CD14-positive monocyte (primary cell): Measurements from ENCODE around the gene NPAS3. TPM values are rescaled to one million over a fixed set of nuclear protein-coding genes. Genes with fewer than 3 reads are reported as not detected.

Experiments used
- DNase-seq, 3 donors: peaks; one replicate each; pipeline ENCODE4 v3.0.0-alpha.2; 2011 to 2022
- H2AFZ ChIP-seq: 2 replicates; pipeline ENCODE4 v1.6.0; 2012; ENCODE audit warnings: mild to moderate bottlenecking, low read depth, low read length, inconsistent platforms; ENCODE audit not compliant: insufficient read depth, poor library complexity, severe bottlenecking
- H3K27ac ChIP-seq, 2 donors: 1 replicate in 1 of 2; 2 replicates in 1 of 2; pipeline ENCODE4 v1.5.1; 2012 to 2013; ENCODE audit warnings: low read length in 2 of 2, control low read depth in 1 of 2, inconsistent platforms in 1 of 2, low read depth in 1 of 2, mild to moderate bottlenecking in 1 of 2
- H3K27me3 ChIP-seq, 2 donors: one replicate each; pipeline versions ENCODE4 v1.6.0 to v1.6.1; 2011 to 2013; ENCODE audit warnings: low read length in 2 of 2; ENCODE audit not compliant: control insufficient read depth in 2 of 2, insufficient read depth in 2 of 2
- H3K36me3 ChIP-seq, 2 donors: replicated peaks in 1 of 2; 1 replicate in 1 of 2; 2 replicates in 1 of 2; pipeline versions ENCODE4 v1.5.1 to v1.6.1; 2012 to 2013; ENCODE audit warnings: low read length in 2 of 2, control low read depth in 1 of 2, inconsistent platforms in 1 of 2, mild to moderate bottlenecking in 1 of 2; ENCODE audit not compliant: insufficient read depth in 2 of 2, control insufficient read depth in 1 of 2
- H3K4me1 ChIP-seq, 2 donors: 1 replicate in 1 of 2; 2 replicates in 1 of 2; pipeline versions ENCODE4 v1.5.1 to v1.6.1; 2012 to 2013; ENCODE audit warnings: low read length in 2 of 2, control low read depth in 1 of 2, inconsistent platforms in 1 of 2, mild to moderate bottlenecking in 1 of 2, moderate library complexity in 1 of 2; ENCODE audit not compliant: insufficient read depth in 2 of 2, control insufficient read depth in 1 of 2
- H3K4me2 ChIP-seq: replicated peaks from 2 replicates; pipeline ENCODE3; 2012; ENCODE audit warnings: low read length, moderate library complexity, mild to moderate bottlenecking; ENCODE audit not compliant: poor library complexity, severe bottlenecking; ENCODE audit errors: extremely low read depth
- H3K4me3 ChIP-seq, 3 experiments: fragments of 200-600 bp in 1 of 3; sonication (generic) in 1 of 3; replicated peaks in 1 of 3; 1 replicate in 2 of 3; 2 replicates in 1 of 3; pipeline ENCODE4 v1.5.1; 2011 to 2013; ENCODE audit warnings: low read length in 3 of 3, mild to moderate bottlenecking in 3 of 3, control low read depth in 2 of 3, low read depth in 2 of 3, inconsistent platforms in 1 of 3, moderate library complexity in 1 of 3
- H3K79me2 ChIP-seq: 2 replicates; pipeline ENCODE4 v1.6.0; 2012; ENCODE audit warnings: mild to moderate bottlenecking, control low read depth, inconsistent platforms, low read length, moderate library complexity; ENCODE audit not compliant: insufficient read depth
- H3K9ac ChIP-seq: 2 replicates; pipeline ENCODE4 v1.6.0; 2017; ENCODE audit warnings: low read length, mild to moderate bottlenecking; ENCODE audit not compliant: insufficient read depth, poor library complexity, severe bottlenecking
- H3K9me3 ChIP-seq, 2 donors: replicated peaks in 1 of 2; 1 replicate in 1 of 2; 2 replicates in 1 of 2; pipeline versions ENCODE4 v1.5.1 to v1.6.1; 2012 to 2013; ENCODE audit warnings: low read length in 2 of 2, control low read depth in 1 of 2; ENCODE audit not compliant: control insufficient read depth in 1 of 2, insufficient read depth in 1 of 2
- H4K20me1 ChIP-seq: 2 replicates; pipeline ENCODE4 v1.6.0; 2012; ENCODE audit warnings: mild to moderate bottlenecking, low read length, control low read depth, moderate library complexity; ENCODE audit not compliant: insufficient read depth
- H3K27ac Mint-ChIP-seq, 7 donors: one replicate each; pipeline ENCODE4 v1.8.0; 2020; ENCODE audit warnings: mild to moderate bottlenecking in 7 of 7, mixed read lengths in 7 of 7, moderate library complexity in 6 of 7, inconsistent platforms in 2 of 7
- H3K27me3 Mint-ChIP-seq, 3 donors: one replicate each; pipeline ENCODE4 v1.8.0; 2021 to 2022; ENCODE audit warnings: low read depth in 3 of 3, mild to moderate bottlenecking in 3 of 3, mixed read lengths in 3 of 3, moderate library complexity in 3 of 3, inconsistent platforms in 1 of 3
- H3K36me3 Mint-ChIP-seq, 2 donors: one replicate each; pipeline ENCODE4 v1.8.0; 2020; ENCODE audit warnings: mixed read lengths in 2 of 2, inconsistent platforms in 1 of 2, mild to moderate bottlenecking in 1 of 2
- H3K4me1 Mint-ChIP-seq: one replicate; pipeline ENCODE4 v1.8.0; 2020; ENCODE audit warnings: mild to moderate bottlenecking, mixed read lengths
- H3K4me3 Mint-ChIP-seq, 2 donors: one replicate each; pipeline ENCODE4 v1.8.0; 2020; ENCODE audit warnings: mild to moderate bottlenecking in 2 of 2, mixed read lengths in 2 of 2, moderate library complexity in 1 of 2
- H3K9me3 Mint-ChIP-seq, 7 donors: one replicate each; pipeline ENCODE4 v1.8.0; 2020 to 2022; ENCODE audit warnings: mixed read lengths in 7 of 7, mild to moderate bottlenecking in 6 of 7, moderate library complexity in 6 of 7, inconsistent platforms in 2 of 7
- CTCF ChIP-seq: fragments of 200-600 bp; IDR thresholded peaks from one replicate; pipeline ENCODE4 v1.8.0; 2022; ENCODE audit warnings: antibody characterized with exemption, mild to moderate bottlenecking
- WGBS: methylation state at CpG from one replicate; pipeline ENCODE4 v1.1.5; 2013; ENCODE audit warnings: missing lambda C conversion rate; ENCODE audit not compliant: insufficient coverage; 5-methylcytosine and 5-hydroxymethylcytosine counted together
- intact Hi-C, 2 donors: fragments of 100-400 bp; cut with micrococcal nuclease; formaldehyde crosslinking; loops; one replicate each; pipeline versions ENCODE4 v1.15.0 to v1.15.1; 2023
- polyA plus RNA-seq, 3 donors: library from polyadenylated mRNA; depleted of rRNA in 1 of 3; unstranded in 2 of 3; stranded (reverse) in 1 of 3; fragments of 300-500 nt in 2 of 3; fragments of >200 nt in 1 of 3; fragmentation: Illumina TruSeq in 2 of 3; gene quantifications; 1 replicate in 2 of 3; 2 replicates in 1 of 3; pipeline ENCODE4 v1.2.3, GENCODE V29; 2012 to 2021

Gene NPAS3
- polyA plus RNA-seq, 3 donors: not detected

GRCh38 chr14:33393895-33394368 is 455.3 kb downstream of the NPAS3 start:
- WGBS: 100% methylated on average over 1 of the region's 3 CpGs
- no peaks in the 10 kb centered on the region for H3K27me3 ChIP-seq
- H3K9ac ChIP-seq: no peak overlapping the region
- H3K36me3 Mint-ChIP-seq: no peaks in the 10 kb centered on the region
- H3K4me1 Mint-ChIP-seq: no peaks in the 10 kb centered on the region
- intact Hi-C loops: no loop called here
- H3K9me3 Mint-ChIP-seq: no peaks in the 10 kb centered on the region
- no peak overlapping the region for H3K4me3 Mint-ChIP-seq
- no peaks in the 10 kb centered on the region for H3K36me3 ChIP-seq
- H3K27ac ChIP-seq: no peak overlapping the region
- no peaks in the 10 kb centered on the region for H3K9me3 ChIP-seq
- no peak overlapping the region for H3K4me3 ChIP-seq
- no peak for TF ChIP-seq CTCF
- no peaks in the 10 kb centered on the region for H3K4me1 ChIP-seq
- H3K27me3 Mint-ChIP-seq: peaks cover 0 to 3% (median 0%) of the 10 kb centered on the region in 3 donors
- no peaks in the 10 kb centered on the region for H4K20me1 ChIP-seq
- no peaks in the 10 kb centered on the region for H3K79me2 ChIP-seq
- H3K27ac Mint-ChIP-seq: no peak overlapping the region
- H2AFZ ChIP-seq: no peak overlapping the region
- DNase-seq: no peak
- H3K4me2 ChIP-seq: no peak overlapping the region

GRCh38 chr14:33401311-33401710 is 462.6 kb downstream of the NPAS3 start:
- intact Hi-C loops: no loop called here
- no peaks in the 10 kb centered on the region for H3K36me3 Mint-ChIP-seq
- H3K27ac Mint-ChIP-seq: no peak overlapping the region
- Histone ChIP-seq H3K79me2 (no peaks in the 10 kb centered on the region), H3K4me2 (no peak overlapping the region), H2AFZ (no peak overlapping the region), H4K20me1 (no peaks in the 10 kb centered on the region), H3K9me3 (no peaks in the 10 kb centered on the region), H3K27me3 (no peaks in the 10 kb centered on the region), H3K4me1 (no peaks in the 10 kb centered on the region), H3K36me3 (no peaks in the 10 kb centered on the region), H3K27ac (no peak overlapping the region), H3K4me3 (no peak overlapping the region), H3K9ac (no peak overlapping the region)
- WGBS: 100% methylated on average over 2 of the region's 3 CpGs
- H3K9me3 Mint-ChIP-seq: peaks cover 0 to 1% (median 0%) of the 10 kb centered on the region in 7 donors
- H3K4me1 Mint-ChIP-seq: no peaks in the 10 kb centered on the region
- DNase-seq: no peak
- H3K4me3 Mint-ChIP-seq: no peak overlapping the region
- TF ChIP-seq CTCF: no peak
- H3K27me3 Mint-ChIP-seq: peaks cover 0 to 1% (median 0%) of the 10 kb centered on the region in 3 donors
